Peyer's patch (tissue), 4 donors: Measurements from ENCODE around the gene EPHA8.

ENCODE experiments used
- CTCF ChIP-seq, 6 experiments: fragments of 450-650 bp in 4 of 6; fragments of 200-600 bp in 2 of 6; sonication (generic) in 1 of 6; IDR thresholded peaks; one replicate each; pipeline ENCODE4 v1.5.1; 2017 to 2019; ENCODE audit warnings: antibody characterized with exemption in 6 of 6, mild to moderate bottlenecking in 3 of 6, moderate library complexity in 1 of 6
- POLR2A ChIP-seq, 2 donors: fragments of 450-650 bp; IDR thresholded peaks; one replicate each; pipeline ENCODE4 v1.5.1; 2017; ENCODE audit warnings: antibody characterized with exemption in 2 of 2, mild to moderate bottlenecking in 2 of 2, moderate library complexity in 2 of 2

- TF ChIP-seq CTCF (IDR thresholded peaks at IDR 0.05) (no peak), POLR2A (IDR thresholded peaks at IDR 0.05) (no peak)
Measured at GRCh38 chr1:22563671-22564602, 648 bp downstream of the EPHA8 start.
